ENCODE measurements around the gene SLC44A2. TPM values are rescaled to one million over a fixed set of nuclear protein-coding genes. Genes with fewer than 3 reads are reported as not detected.
"Not testable (repeated sequence)": the region's sequence is repeated elsewhere in the genome, so short reads cannot be mapped to it uniquely, and the experiment has no call there.

Gene SLC44A2
- total RNA-seq, 1 donor from 2014 or later: 220 TPM

DNA sequence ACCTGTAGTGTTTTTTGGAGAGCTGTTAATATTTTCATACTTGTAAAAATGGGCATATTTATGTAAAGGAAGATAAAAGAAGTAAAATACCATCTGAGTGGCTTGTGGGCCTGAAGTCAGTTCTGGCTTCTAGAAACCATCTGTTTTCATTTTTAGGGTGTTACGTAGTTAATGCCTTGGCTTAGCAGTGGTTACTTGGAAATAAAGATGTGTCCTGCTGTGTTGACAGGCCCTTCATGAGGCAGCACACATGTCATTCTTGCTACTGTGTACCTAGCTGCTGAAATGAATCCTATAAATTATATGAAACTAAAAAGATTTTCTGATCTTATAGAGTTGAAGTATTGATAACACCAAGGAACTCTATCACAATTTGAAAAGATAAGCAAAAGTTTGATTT, 44.8 kb downstream of the SLC44A2 start:
- Mint-ChIP-seq H3K4me3 (ENCODE audit: unreplicated experiment) (no peak overlapping the region), H3K27me3 (ENCODE audit: low read depth) (no peaks in the 10 kb centered on the region), H3K27ac (ENCODE audit: unreplicated experiment) (peak overlapping the region; percentile 64)

DNA sequence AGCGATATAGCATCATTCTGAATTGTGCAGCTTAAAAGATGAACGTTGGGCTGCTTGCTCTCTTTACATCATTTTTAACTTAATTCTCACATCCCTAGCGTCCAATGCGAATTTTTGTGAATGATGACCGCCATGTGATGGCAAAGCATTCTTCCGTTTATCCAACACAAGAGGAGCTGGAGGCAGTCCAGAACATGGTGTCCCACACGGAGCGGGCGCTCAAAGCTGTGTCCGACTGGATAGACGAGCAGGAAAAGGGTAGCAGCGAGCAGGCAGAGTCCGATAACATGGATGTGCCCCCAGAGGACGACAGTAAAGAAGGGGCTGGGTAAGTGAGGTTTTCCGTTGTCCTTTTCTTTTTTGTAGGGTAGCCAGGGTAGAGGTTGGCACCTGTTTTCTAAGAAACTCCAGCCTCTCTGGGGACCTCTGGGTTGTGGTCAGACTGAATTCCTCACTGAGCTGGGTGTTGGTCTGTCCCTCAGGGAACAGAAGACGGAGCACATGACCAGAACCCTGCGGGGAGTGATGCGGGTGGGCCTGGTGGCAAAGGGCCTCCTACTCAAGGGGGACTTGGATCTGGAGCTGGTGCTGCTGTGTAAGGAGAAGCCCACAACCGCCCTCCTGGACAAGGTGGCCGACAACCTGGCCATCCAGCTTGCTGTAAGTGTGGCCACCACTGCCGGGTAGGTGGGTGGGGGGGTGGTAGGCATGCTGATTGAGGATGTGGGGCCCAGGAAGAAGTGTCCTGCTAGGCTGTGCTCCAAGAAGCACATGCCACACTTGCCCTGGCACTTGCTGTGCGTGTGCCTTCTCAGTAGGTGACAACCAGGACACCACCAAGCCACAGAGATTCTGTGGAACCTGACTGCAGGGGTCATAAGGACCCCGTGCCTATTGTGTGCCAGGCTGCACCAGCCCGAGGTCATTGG, 45.8 kb downstream of the SLC44A2 start:
- H3K9me3 Mint-ChIP-seq (ENCODE audit: low read depth): no peaks in the 10 kb centered on the region
- no peak for DNase-seq (ENCODE audit: low spot score)
- TF ChIP-seq, protein P1, sequence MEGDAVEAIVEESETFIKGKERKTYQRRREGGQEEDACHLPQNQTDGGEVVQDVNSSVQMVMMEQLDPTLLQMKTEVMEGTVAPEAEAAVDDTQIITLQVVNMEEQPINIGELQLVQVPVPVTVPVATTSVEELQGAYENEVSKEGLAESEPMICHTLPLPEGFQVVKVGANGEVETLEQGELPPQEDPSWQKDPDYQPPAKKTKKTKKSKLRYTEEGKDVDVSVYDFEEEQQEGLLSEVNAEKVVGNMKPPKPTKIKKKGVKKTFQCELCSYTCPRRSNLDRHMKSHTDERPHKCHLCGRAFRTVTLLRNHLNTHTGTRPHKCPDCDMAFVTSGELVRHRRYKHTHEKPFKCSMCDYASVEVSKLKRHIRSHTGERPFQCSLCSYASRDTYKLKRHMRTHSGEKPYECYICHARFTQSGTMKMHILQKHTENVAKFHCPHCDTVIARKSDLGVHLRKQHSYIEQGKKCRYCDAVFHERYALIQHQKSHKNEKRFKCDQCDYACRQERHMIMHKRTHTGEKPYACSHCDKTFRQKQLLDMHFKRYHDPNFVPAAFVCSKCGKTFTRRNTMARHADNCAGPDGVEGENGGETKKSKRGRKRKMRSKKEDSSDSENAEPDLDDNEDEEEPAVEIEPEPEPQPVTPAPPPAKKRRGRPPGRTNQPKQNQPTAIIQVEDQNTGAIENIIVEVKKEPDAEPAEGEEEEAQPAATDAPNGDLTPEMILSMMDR (IDR thresholded peaks at IDR 0.05): no peak
- no peak overlapping the region for H3K4me3 Mint-ChIP-seq (ENCODE audit: unreplicated experiment)
- H3K4me1 Mint-ChIP-seq (ENCODE audit: low read depth): peaks cover 28% of the 10 kb centered on the region
- H3K27ac Mint-ChIP-seq (ENCODE audit: unreplicated experiment): peak overlapping the region; percentile 2
- H3K36me3 Mint-ChIP-seq (ENCODE audit: low read depth): peaks cover 13% of the 10 kb centered on the region
- no peaks in the 10 kb centered on the region for H3K27me3 Mint-ChIP-seq (ENCODE audit: low read depth)

More for the DNA sequence above, 44.8 kb downstream of the SLC44A2 start:
- Mint-ChIP-seq H3K9me3 (ENCODE audit: low read depth) (no peaks in the 10 kb centered on the region), H3K4me1 (ENCODE audit: low read depth) (peaks cover 28% of the 10 kb centered on the region), H3K36me3 (ENCODE audit: low read depth) (peaks cover 13% of the 10 kb centered on the region)
- no peak for DNase-seq (ENCODE audit: low spot score)
- TF ChIP-seq, protein P1 (IDR thresholded peaks at IDR 0.05): no peak

DNA sequence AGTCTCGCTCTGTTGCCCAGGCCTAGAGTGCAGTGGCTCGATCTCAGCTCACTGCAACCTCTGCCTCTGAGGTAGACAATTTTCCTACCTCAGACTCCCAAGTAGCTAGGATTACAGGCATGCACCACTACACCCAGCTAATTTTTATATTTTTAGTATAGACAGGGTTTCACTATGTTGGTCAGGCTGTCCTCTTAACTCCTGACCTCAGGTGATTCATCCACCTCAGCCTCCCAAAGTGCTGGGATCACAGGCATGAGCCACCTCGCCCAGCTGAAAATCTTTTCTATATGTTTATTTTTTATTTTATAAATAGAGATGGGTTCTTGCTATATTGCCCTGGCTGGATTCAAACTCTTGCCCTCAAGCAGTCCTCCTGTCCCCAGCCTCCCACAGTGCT, 46.6 kb downstream of the SLC44A2 start:
- DNase-seq (ENCODE audit: low spot score); H3K9me3 Mint-ChIP-seq (ENCODE audit: low read depth); H3K27ac Mint-ChIP-seq (ENCODE audit: unreplicated experiment); H3K27me3 Mint-ChIP-seq (ENCODE audit: low read depth); H3K4me3 Mint-ChIP-seq (ENCODE audit: unreplicated experiment): not testable (repeated sequence)
- Mint-ChIP-seq H3K4me1 (ENCODE audit: low read depth) (peaks cover 28% of the 10 kb centered on the region), H3K36me3 (ENCODE audit: low read depth) (peaks cover 14% of the 10 kb centered on the region)

DNA sequence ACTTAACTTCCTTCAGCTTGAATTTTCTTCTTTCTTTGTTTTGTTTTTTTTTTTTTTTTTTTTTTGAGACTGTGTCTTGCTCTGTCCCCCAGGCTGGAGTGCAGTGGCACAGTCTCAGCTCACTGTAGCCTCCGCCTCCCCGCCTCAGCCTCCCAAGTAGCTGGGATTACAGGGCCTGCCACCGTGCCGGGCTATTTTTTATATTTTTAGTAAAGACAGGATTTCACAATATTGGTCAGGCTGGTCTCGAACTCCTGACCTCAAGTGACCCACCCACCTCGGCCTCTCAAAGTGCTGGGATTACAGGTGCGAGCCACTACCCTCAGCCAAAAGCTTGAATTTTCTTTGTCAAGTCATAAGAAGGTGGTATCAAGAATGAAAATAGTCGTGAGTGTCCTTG, 49.9 kb downstream of the SLC44A2 start:
- Mint-ChIP-seq H3K36me3 (ENCODE audit: low read depth) (peaks cover 28% of the 10 kb centered on the region), H3K4me1 (ENCODE audit: low read depth) (peaks cover 13% of the 10 kb centered on the region)
- H3K27me3 Mint-ChIP-seq (ENCODE audit: low read depth); H3K4me3 Mint-ChIP-seq (ENCODE audit: unreplicated experiment); H3K9me3 Mint-ChIP-seq (ENCODE audit: low read depth); DNase-seq (ENCODE audit: low spot score); H3K27ac Mint-ChIP-seq (ENCODE audit: unreplicated experiment): not testable (repeated sequence)

DNA sequence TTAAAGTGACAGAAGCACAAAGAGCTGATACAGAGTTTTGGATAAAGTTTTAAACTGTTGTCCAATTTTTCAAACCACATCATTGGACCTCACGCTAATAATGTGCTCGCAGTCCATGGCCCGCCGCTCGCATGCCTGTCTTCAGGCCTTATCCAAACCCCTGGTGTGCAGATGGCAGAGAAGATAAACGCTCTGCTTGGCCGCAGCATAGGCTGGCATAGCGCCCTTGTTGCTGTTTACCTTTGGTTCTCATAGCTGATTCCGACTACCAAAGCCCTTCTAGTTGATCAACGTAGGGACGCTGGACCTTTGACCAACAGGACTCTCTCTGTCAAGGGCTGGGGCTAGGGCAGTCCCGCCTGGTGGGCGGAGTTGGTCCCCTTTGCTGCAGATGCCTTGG, 52.4 kb downstream of the SLC44A2 start:
- DNase-seq (ENCODE audit: low spot score): no peak
- peaks cover 36% of the 10 kb centered on the region for H3K36me3 Mint-ChIP-seq (ENCODE audit: low read depth)

DNA sequence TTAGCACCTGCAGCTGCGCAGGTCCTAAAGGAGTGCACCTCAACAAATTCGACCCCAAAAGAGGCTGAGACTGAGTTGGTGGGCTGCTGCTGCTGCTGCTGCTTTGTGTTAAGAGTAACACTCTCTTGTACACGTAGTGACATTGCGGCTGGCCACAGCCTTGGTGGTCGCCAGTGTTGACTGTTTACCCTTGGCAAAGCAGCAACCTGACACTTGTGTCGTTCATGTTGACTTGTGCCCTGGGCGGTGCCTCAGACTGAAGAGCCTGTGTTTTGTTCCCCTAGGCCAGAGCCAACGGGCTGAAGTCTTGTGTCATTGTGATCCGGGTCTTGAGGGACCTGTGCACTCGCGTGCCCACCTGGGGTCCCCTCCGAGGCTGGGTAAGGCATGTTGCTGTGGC, 53.5 kb downstream of the SLC44A2 start:
- DNase-seq (ENCODE audit: low spot score): no peak
- no peak overlapping the region for H3K27ac Mint-ChIP-seq (ENCODE audit: unreplicated experiment)
- H3K4me1 Mint-ChIP-seq (ENCODE audit: low read depth): no peaks in the 10 kb centered on the region
- H3K9me3 Mint-ChIP-seq (ENCODE audit: low read depth): no peaks in the 10 kb centered on the region
- no peak overlapping the region for H3K4me3 Mint-ChIP-seq (ENCODE audit: unreplicated experiment)
- TF ChIP-seq, protein P1 (IDR thresholded peaks at IDR 0.05): no peak
- peaks cover 32% of the 10 kb centered on the region for H3K36me3 Mint-ChIP-seq (ENCODE audit: low read depth)
- H3K27me3 Mint-ChIP-seq (ENCODE audit: low read depth): no peaks in the 10 kb centered on the region

More for the DNA sequence above, 52.4 kb downstream of the SLC44A2 start:
- Mint-ChIP-seq H3K4me3 (ENCODE audit: unreplicated experiment) (no peak overlapping the region), H3K4me1 (ENCODE audit: low read depth) (no peaks in the 10 kb centered on the region), H3K27me3 (ENCODE audit: low read depth) (no peaks in the 10 kb centered on the region), H3K27ac (ENCODE audit: unreplicated experiment) (no peak overlapping the region), H3K9me3 (ENCODE audit: low read depth) (no peaks in the 10 kb centered on the region)
- TF ChIP-seq, protein P1 (IDR thresholded peaks at IDR 0.05): no peak
